Stimulated activated CD8-positive, alpha-beta memory T cell treated with anti-CD3 and anti-CD28 coated beads, Interleukin-15, amount 100 ng/mL, for 1 hour (primary cell): ENCODE measurements around the gene LCORL.
"Not testable (repeated sequence)": the region's sequence is repeated elsewhere in the genome, so short reads cannot be mapped to it uniquely, and the experiment has no call there.

Experiments
- DNase-seq: peaks from one replicate; pipeline ENCODE4 v3.0.0-alpha.2; 2020; ENCODE audit warnings: low read depth

The LCORL gene

GRCh38 chr4:18014269-18014668 is 7.3 kb downstream of the LCORL start:
- DNase-seq = no peak

GRCh38 chr4:18012807-18013462 is 8.6 kb downstream of the LCORL start:
- no peak for DNase-seq

- no peak for DNase-seq
These were observed 9.3 kb downstream of the LCORL start for GRCh38 chr4:18012134-18012806.

GRCh38 chr4:18007625-18008024 is 13.9 kb downstream of the LCORL start:
- no peak for DNase-seq

GRCh38 chr4:18006432-18006831 is 15.1 kb downstream of the LCORL start:
- DNase-seq = not testable (repeated sequence)

GRCh38 chr4:17997129-17997528 is 24.4 kb downstream of the LCORL start:
- no peak for DNase-seq

GRCh38 chr4:17995165-17995564 is 26.4 kb downstream of the LCORL start:
- DNase-seq = no peak

- DNase-seq = no peak
These were observed 35.7 kb downstream of the LCORL start for GRCh38 chr4:17985832-17986231.

GRCh38 chr4:17981063-17981462 is 40.5 kb downstream of the LCORL start:
- DNase-seq = no peak

- DNase-seq = no peak
These were observed 52.8 kb downstream of the LCORL start for GRCh38 chr4:17968721-17969120.

- no peak for DNase-seq
These were observed 54.5 kb downstream of the LCORL start for GRCh38 chr4:17967078-17967477.

- DNase-seq = no peak
These were observed 55.2 kb downstream of the LCORL start for GRCh38 chr4:17966312-17966711.

GRCh38 chr4:17964576-17964975 is 57.0 kb downstream of the LCORL start:
- no peak for DNase-seq

- DNase-seq = no peak
These were observed 59.4 kb downstream of the LCORL start for GRCh38 chr4:17962171-17962570.

- DNase-seq = no peak
These were observed 60.3 kb downstream of the LCORL start for GRCh38 chr4:17961249-17961648.

GRCh38 chr4:17958181-17958580 is 63.4 kb downstream of the LCORL start:
- no peak for DNase-seq

GRCh38 chr4:17957688-17958087 is 63.9 kb downstream of the LCORL start:
- DNase-seq = no peak

GRCh38 chr4:17956245-17956644 is 65.3 kb downstream of the LCORL start:
- DNase-seq = no peak

GRCh38 chr4:17945303-17945702 is 76.3 kb downstream of the LCORL start:
- no peak for DNase-seq

GRCh38 chr4:17941731-17942130 is 79.8 kb downstream of the LCORL start:
- no peak for DNase-seq

- no peak for DNase-seq
These were observed 82.5 kb downstream of the LCORL start for GRCh38 chr4:17939054-17939453.

- no peak for DNase-seq
These were observed 87.3 kb downstream of the LCORL start for GRCh38 chr4:17934286-17934685.

GRCh38 chr4:17933126-17933525 is 88.4 kb downstream of the LCORL start:
- no peak for DNase-seq

GRCh38 chr4:17932041-17932440 is 89.5 kb downstream of the LCORL start:
- no peak for DNase-seq
